NCI-H146 (cell line): ENCODE results near the gene BCDIN3D.
A peak's percentile ranks its signal among the peaks of the same experiment; 100 is the strongest.
"Not testable (repeated sequence)": the region's sequence is repeated elsewhere in the genome, so short reads cannot be mapped to it uniquely, and the experiment has no call there.

Source experiments
- DNase-seq: peaks from one replicate; lab custom pipeline; 2025; lab: John Stamatoyannopoulos, UW

The BCDIN3D gene

GRCh38 chr12:49876070-49876469 lies 33.2 kb upstream of the BCDIN3D start:
- DNase-seq, result no peak

- DNase-seq, result no peak
These were observed 32.3 kb upstream of the BCDIN3D start for GRCh38 chr12:49875115-49875720.

GRCh38 chr12:49874142-49874897 lies 31.4 kb upstream of the BCDIN3D start:
- no peak for DNase-seq

GRCh38 chr12:49873361-49873934 lies 30.5 kb upstream of the BCDIN3D start:
- DNase-seq, result no peak

GRCh38 chr12:49872781-49873181 lies 29.9 kb upstream of the BCDIN3D start:
- DNase-seq, result no peak

- DNase-seq, result no peak
These were observed 29.5 kb upstream of the BCDIN3D start for GRCh38 chr12:49872381-49872780.

GRCh38 chr12:49871811-49872251 lies 28.9 kb upstream of the BCDIN3D start:
- DNase-seq, result not testable (repeated sequence)

- DNase-seq, result no peak
These were observed 28.3 kb upstream of the BCDIN3D start for GRCh38 chr12:49871263-49871561.

- no peak for DNase-seq
These were observed 27.8 kb upstream of the BCDIN3D start for GRCh38 chr12:49870501-49871262.

GRCh38 chr12:49869816-49870500 lies 27.1 kb upstream of the BCDIN3D start:
- DNase-seq, result no peak

- peak; percentile 89 for DNase-seq
These were observed 26.3 kb upstream of the BCDIN3D start for GRCh38 chr12:49868952-49869815.

GRCh38 chr12:49868449-49868848 lies 25.5 kb upstream of the BCDIN3D start:
- DNase-seq, result no peak

- no peak for DNase-seq
These were observed 24.9 kb upstream of the BCDIN3D start for GRCh38 chr12:49867570-49868341.

- DNase-seq, result peak; percentile 69
These were observed 24.1 kb upstream of the BCDIN3D start for GRCh38 chr12:49866859-49867569.

- DNase-seq, result no peak
These were observed 22.9 kb upstream of the BCDIN3D start for GRCh38 chr12:49865782-49866135.

- DNase-seq, result no peak
These were observed 22.3 kb upstream of the BCDIN3D start for GRCh38 chr12:49865109-49865781.

GRCh38 chr12:49864798-49865090 lies 21.8 kb upstream of the BCDIN3D start:
- DNase-seq, result no peak

- peak; percentile 21 for DNase-seq
These were observed 21.3 kb upstream of the BCDIN3D start for GRCh38 chr12:49863946-49864797.
